Chondrocyte (in vitro differentiated cells): ENCODE results near the gene MON2. TPM values are rescaled to one million over a fixed set of nuclear protein-coding genes. Genes with fewer than 3 reads are reported as not detected.

Experiments used
- DNase-seq: peaks from one replicate; pipeline ENCODE4 v3.0.0; 2021; ENCODE audit warnings: mixed read lengths, low spot score
- H3K27ac Mint-ChIP-seq: one replicate; pipeline ENCODE4 v1.8.0; 2021; ENCODE audit warnings: mild to moderate bottlenecking, moderate library complexity, mixed read lengths; ENCODE audit not compliant: unreplicated experiment
- H3K27me3 Mint-ChIP-seq: 2 replicates; pipeline ENCODE4 v1.8.0; 2021; ENCODE audit warnings: low read depth, mixed read lengths
- H3K36me3 Mint-ChIP-seq: 2 replicates; pipeline ENCODE4 v1.8.0; 2021; ENCODE audit warnings: low read depth, mixed read lengths
- H3K4me1 Mint-ChIP-seq: 2 replicates; pipeline ENCODE4 v1.8.0; 2021; ENCODE audit warnings: low read depth, mild to moderate bottlenecking, mixed read lengths
- H3K4me3 Mint-ChIP-seq: one replicate; pipeline ENCODE4 v1.8.0; 2021; ENCODE audit warnings: mild to moderate bottlenecking, moderate library complexity, mixed read lengths; ENCODE audit not compliant: unreplicated experiment
- H3K9me3 Mint-ChIP-seq: 2 replicates; pipeline ENCODE4 v1.8.0; 2021; ENCODE audit warnings: low read depth, mixed read lengths
- CTCF ChIP-seq: fragments of 200-600 bp; sonication (generic); IDR thresholded peaks from 2 replicates; pipeline ENCODE4 v1.5.0; 2021; ENCODE audit warnings: antibody characterized with exemption, mild to moderate bottlenecking, moderate library complexity
- total RNA-seq: library from RNA; stranded (reverse); gene quantifications from 3 replicates; pipeline ENCODE4 v1.2.1, GENCODE V29; 2021

The MON2 gene
- total RNA-seq, 1 donor from 2014 or later: 47.2 TPM

DNA sequence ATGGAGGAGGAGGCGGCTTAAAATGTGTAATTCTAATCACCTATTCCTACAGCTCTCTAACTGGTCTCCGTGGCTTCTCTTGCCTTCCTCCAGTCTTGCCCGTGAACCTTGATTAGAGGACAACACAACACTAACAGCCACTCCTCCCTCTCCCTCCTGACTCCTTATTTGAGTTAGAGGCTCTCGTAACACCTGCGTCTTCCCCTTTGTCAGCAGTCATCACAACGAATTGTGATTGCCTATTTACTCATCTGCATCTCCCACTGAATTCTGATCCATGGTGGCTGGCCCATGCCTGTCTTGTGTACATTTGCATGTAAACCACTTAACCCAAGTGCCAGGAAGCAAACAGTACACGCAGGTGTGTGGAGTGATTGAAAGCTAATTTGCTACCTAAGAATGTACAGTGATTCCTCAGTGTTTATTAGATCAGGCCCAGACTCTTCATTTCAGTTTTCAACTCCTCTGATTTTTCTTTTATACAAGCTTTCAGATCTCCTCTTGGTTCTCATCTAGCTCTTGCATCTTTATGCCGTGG is 154.5 kb downstream of the MON2 start:
- no peak for DNase-seq
- TF ChIP-seq CTCF: no peak
- Mint-ChIP-seq H3K4me3 (no peak overlapping the region), H3K4me1 (peaks cover 8% of the 10 kb centered on the region), H3K27me3 (no peaks in the 10 kb centered on the region), H3K9me3 (no peaks in the 10 kb centered on the region), H3K27ac (no peak overlapping the region), H3K36me3 (peaks cover 5% of the 10 kb centered on the region)

DNA sequence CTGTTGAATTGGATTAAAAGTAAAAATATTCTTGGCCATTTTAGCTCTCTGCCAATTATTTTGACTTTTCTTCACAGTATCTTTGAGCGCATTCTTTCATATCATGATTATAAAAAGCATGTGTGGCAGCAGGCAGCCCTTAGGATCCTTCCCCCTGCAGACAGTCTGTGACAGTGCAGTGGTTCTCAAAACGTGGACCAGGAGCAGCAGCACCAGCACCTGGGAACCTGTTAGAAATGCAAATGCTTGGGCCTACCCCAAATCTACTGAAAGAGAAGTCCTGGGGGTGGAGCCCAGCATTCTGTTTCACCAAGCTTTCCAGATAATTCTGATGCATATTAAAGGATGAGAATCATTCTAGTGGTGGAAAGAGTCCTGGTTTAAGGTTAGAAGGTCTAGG is 155.6 kb downstream of the MON2 start:
- H3K27me3 Mint-ChIP-seq: no peaks in the 10 kb centered on the region
- H3K36me3 Mint-ChIP-seq: no peaks in the 10 kb centered on the region
- H3K9me3 Mint-ChIP-seq: no peaks in the 10 kb centered on the region
- no peaks in the 10 kb centered on the region for H3K4me1 Mint-ChIP-seq
- TF ChIP-seq CTCF: no peak
- no peak for DNase-seq
- no peak overlapping the region for H3K27ac Mint-ChIP-seq
- no peak overlapping the region for H3K4me3 Mint-ChIP-seq

GRCh38 chr12:62625228-62625627 is 158.6 kb downstream of the MON2 start:
- H3K4me1 Mint-ChIP-seq: peaks cover 7% of the 10 kb centered on the region
- H3K4me3 Mint-ChIP-seq: no peak overlapping the region
- no peaks in the 10 kb centered on the region for H3K36me3 Mint-ChIP-seq
- H3K27me3 Mint-ChIP-seq: no peaks in the 10 kb centered on the region
- no peak overlapping the region for H3K27ac Mint-ChIP-seq
- no peak for TF ChIP-seq CTCF
- no peak for DNase-seq
- no peaks in the 10 kb centered on the region for H3K9me3 Mint-ChIP-seq

- no peak overlapping the region for H3K27ac Mint-ChIP-seq
- H3K9me3 Mint-ChIP-seq: no peaks in the 10 kb centered on the region
- DNase-seq: no peak
- TF ChIP-seq CTCF: no peak
- H3K4me3 Mint-ChIP-seq: no peak overlapping the region
- no peaks in the 10 kb centered on the region for H3K36me3 Mint-ChIP-seq
- peaks cover 17% of the 10 kb centered on the region for H3K4me1 Mint-ChIP-seq
- H3K27me3 Mint-ChIP-seq: no peaks in the 10 kb centered on the region
Measured at GRCh38 chr12:62627181-62627580, 160.6 kb downstream of the MON2 start.

GRCh38 chr12:62629413-62629812 is 162.8 kb downstream of the MON2 start:
- DNase-seq: no peak
- Mint-ChIP-seq H3K9me3 (no peaks in the 10 kb centered on the region), H3K27me3 (no peaks in the 10 kb centered on the region), H3K36me3 (no peaks in the 10 kb centered on the region), H3K4me3 (no peak overlapping the region), H3K27ac (no peak overlapping the region), H3K4me1 (peaks cover 25% of the 10 kb centered on the region)
- no peak for TF ChIP-seq CTCF
